T-helper 9 cell (primary cell): ENCODE results near the gene PSMG4.

Experiments used
- DNase-seq: peaks from one replicate; pipeline ENCODE4 v3.0.0-alpha.2; 2020

PSMG4 gene

DNA sequence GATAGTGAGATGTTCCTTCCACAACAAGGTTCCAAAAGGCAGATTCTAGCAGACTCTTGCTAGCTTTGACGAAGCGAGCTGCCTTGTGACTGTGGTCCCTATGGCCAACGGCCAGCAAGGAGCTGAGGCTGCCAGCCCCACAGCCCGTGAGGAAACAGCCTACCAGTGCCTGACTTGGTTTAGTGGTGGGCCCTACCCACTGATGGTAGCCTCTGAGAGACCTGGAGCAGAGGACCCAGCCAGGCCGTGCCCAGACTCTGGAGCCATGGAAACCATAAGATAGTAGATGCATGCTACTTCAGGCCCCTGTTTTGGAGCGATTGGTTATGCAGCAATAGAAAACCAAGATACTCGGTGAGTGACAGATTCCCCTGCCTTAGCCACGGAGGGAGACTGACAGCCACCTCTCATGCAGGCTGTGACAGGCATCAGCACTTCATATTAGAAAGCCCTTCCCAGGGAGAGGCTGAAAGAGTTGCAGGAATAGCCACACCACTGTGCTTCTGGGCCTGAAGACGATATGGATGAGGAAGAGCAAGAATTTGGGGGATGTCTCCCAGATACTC lies 19.2 kb downstream of the PSMG4 start:
- DNase-seq, result no peak

DNA sequence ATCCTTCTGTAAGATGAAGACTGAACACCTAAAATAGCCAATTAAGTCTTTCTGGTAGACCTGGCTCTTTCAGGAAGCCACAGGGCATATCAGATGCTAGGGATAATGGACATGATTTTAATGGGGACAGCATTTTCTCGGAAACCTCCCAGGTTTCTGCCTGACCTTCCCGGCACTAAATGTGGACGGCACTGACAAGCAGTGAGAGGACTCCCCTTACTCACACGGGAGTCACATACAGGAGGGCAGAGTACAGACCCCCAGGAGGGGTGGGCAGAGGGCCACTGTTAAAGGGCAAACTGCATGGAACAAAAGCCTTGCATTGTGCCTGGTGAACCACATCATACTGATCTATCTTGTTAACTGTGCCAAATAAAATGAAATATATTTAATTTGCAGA lies 19.9 kb downstream of the PSMG4 start:
- DNase-seq, result no peak

DNA sequence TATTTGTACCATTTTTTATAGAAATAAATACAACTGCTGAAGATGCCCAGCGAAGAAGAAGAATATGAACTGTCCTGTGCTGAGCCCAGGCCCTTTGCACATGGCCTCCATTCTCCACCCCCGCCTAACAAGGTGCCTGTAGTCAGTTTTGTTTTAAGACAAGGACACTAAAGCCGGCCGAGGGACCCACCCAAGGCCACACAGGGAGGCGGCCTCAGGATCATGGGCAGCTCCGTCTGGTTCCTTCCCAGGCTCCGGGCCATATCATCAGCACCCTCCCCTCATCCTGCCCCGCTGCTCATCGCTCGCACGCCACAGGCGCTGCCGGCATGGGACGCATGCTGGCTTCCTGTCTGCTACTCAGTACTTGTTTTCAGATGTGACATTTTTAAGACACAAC lies 21.3 kb downstream of the PSMG4 start:
- DNase-seq, result no peak

DNA sequence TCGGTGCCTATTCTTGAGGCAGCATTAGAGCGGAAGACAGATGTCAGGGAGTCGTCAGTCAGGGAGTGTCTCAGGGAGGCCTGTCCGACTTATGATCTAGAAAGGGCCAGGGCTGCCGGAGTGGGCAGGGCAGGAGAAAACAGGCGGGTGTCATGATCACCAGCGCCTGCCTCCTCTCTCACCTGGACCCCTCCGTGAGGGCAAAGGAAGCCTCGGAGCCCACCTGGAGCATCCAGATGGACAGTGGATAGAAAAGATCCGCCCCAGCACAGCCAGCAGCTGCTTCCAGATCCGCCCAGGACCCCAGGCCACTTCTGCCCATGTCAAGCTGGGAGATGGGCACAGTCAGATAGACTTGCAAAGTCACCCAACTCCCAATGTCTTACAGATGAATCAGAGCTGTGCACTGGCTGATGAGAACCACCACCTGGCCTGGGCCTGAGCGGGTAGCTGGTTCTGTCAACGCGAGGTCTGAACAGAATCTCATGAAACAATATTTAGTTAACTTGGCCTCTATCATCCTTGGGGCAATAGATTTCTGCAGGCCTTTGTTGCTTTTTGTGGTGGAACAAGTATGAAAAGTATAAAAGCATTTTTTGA lies 22.2 kb downstream of the PSMG4 start:
- no peak for DNase-seq

- no peak for DNase-seq
These were observed 23.1 kb downstream of the PSMG4 start for GRCh38 chr6:3281631-3282475.

DNA sequence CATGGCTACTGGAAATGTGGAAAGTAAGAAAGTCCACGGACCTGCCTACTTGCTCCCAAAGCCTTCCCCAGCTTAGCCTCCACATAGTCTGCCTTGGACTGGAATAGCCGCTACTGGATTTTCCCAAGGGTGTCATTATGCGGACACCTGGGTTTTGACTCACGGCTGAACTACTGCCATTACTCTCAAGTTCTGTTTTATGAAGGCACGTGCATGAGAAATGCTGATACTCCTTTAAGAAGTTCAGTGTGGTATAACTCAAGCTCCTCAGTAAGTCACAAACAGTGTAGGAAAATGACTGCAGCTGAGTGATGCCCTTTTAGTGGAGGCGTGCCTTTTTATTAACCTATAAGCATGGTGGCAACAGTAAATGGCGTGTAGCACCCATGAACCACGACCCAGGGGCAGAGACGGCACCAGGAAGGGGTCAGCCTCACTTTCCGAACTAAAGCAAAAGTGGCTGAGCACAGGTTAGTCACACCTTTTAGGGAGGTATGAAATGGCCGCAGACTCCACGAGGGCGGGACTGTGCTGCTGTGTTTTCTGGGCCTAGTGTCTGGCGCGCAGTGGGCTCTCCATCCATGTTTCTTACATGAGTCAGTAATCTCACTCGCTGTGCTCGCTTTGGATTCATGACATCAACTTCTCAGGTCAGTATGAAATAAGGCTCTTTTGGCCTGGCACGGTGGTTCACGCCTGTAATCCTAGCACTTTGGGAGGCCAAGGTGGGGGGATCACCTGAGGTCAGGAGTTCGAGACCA lies 23.9 kb downstream of the PSMG4 start:
- DNase-seq, result no peak

GRCh38 chr6:3283241-3283640 lies 24.5 kb downstream of the PSMG4 start:
- no peak for DNase-seq

- DNase-seq, result no peak
These were observed 25.1 kb downstream of the PSMG4 start for GRCh38 chr6:3283641-3284435.

GRCh38 chr6:3284436-3284876 lies 25.7 kb downstream of the PSMG4 start:
- no peak for DNase-seq

GRCh38 chr6:3285049-3285639 lies 26.4 kb downstream of the PSMG4 start:
- DNase-seq, result no peak

DNA sequence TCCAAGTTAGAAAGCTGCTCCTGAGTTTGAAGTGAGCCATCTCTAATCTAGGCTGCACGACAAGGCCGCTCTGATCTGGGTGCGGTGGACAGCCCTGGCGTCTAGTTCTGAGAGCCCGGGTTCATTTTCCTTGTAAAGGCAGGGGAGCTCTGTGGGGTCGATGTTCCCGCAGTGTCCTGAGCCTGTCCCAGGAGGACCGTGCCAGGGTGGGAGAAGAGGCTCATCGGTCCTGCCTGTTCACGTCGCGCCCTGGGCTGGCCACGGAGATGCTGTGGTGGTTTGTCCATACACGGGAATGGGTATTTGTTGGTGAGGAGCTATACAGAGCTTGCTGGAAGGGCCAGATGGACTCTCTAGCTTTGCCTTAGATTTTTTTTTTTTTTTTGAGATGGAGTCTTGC lies 27.0 kb downstream of the PSMG4 start:
- DNase-seq, result no peak

DNA sequence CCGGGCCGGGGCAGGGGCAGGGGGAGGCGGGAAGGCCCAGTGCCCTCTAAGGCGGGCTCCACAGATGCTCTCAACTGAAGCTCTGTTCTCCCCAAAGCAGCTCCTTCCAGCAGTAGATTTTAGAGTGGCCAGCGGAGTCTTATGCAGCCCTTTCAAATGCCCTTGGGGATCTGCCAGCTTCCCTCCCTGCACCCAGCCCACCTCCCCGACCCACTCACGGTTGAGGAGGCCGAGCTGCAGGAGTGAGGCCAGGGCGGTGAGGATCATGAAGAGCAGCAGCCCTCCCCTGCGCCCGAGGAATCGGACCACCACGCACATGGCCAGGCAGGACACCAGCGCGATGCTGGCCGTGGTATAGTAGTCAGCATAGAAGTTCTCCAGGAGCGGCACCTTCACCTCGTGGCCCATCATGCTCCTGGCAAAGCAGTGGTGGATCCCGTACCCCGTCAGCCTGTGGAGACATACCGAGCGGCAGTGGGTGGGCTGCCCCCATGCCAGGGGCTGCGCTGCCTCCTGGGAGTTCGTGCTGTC lies 28.0 kb downstream of the PSMG4 start:
- DNase-seq, result no peak

- no peak for DNase-seq
These were observed 28.6 kb downstream of the PSMG4 start for GRCh38 chr6:3287308-3287707.

GRCh38 chr6:3287976-3288707 lies 29.4 kb downstream of the PSMG4 start:
- DNase-seq, result no peak

GRCh38 chr6:3288711-3289663 lies 30.2 kb downstream of the PSMG4 start:
- no peak for DNase-seq

DNA sequence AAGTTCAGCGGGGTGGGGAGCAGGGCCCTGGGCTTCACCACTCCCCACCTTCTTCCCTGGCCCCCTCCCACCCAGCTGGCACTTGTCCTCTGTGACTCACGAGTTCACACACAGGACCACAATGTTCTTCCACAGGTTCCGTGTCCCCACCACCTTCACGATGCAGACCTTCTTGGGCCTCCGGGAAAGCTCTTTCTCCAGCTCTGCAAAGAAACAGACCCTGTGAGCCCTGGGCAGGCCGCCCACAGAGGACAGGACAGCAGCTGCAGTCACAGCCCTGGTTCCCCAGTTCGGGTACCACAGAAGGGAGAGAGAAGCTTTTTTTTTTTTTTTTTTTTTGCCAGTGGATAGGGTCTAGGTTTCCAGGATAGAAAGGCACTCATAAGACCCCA lies 30.9 kb downstream of the PSMG4 start:
- no peak for DNase-seq

GRCh38 chr6:3290149-3290930 lies 31.6 kb downstream of the PSMG4 start:
- DNase-seq, result no peak

- DNase-seq, result no peak
These were observed 32.1 kb downstream of the PSMG4 start for GRCh38 chr6:3290931-3291211.

GRCh38 chr6:3291346-3291745 lies 32.6 kb downstream of the PSMG4 start:
- no peak for DNase-seq
